Tongue (tissue), 2 donors: Measurements from ENCODE around the gene LCNL1. TPM values are rescaled to one million over a fixed set of nuclear protein-coding genes. Genes with fewer than 3 reads are reported as not detected.

Experiments used
- DNase-seq: peaks from one replicate; pipeline ENCODE4 v3.0.0-alpha.2; 2015
- total RNA-seq: library from RNA; depleted of rRNA; stranded (reverse); fragments of >200 nt; gene quantifications from one replicate; pipeline ENCODE4 v1.2.3, GENCODE V29; 2014

The LCNL1 gene
- total RNA-seq, 1 donor from 2014 or later: 0.31 TPM

GRCh38 chr9:136947028-136947891 lies 35.5 kb upstream of the LCNL1 start:
- DNase-seq: peak; percentile 56

- peak; percentile 59 for DNase-seq
These were observed 34.8 kb upstream of the LCNL1 start for GRCh38 chr9:136947955-136948510.

GRCh38 chr9:136949239-136949816 lies 33.5 kb upstream of the LCNL1 start:
- DNase-seq: no peak

- peak; percentile 94 for DNase-seq
These were observed 32.8 kb upstream of the LCNL1 start for GRCh38 chr9:136949817-136950655.

- no peak for DNase-seq
These were observed 32.0 kb upstream of the LCNL1 start for GRCh38 chr9:136950656-136951276.

- no peak for DNase-seq
These were observed 31.1 kb upstream of the LCNL1 start, which contains the start of gene LCN12 for GRCh38 chr9:136951541-136952320. TSS of gene LCN12 (plus strand) at chr9:136952273. CDS start at chr9:136952328, 55 bp downstream.

- DNase-seq: no peak
These were observed 30.4 kb upstream of the LCNL1 start for GRCh38 chr9:136952321-136952850.

GRCh38 chr9:136952876-136953770 lies 29.7 kb upstream of the LCNL1 start:
- DNase-seq: no peak

- DNase-seq: no peak
These were observed 29.0 kb upstream of the LCNL1 start for GRCh38 chr9:136953771-136954269.

GRCh38 chr9:136954270-136955083 lies 28.3 kb upstream of the LCNL1 start:
- DNase-seq: no peak

GRCh38 chr9:136955202-136955942 lies 27.4 kb upstream of the LCNL1 start:
- DNase-seq: no peak

- DNase-seq: no peak
These were observed 26.9 kb upstream of the LCNL1 start for GRCh38 chr9:136955943-136956335.

GRCh38 chr9:136956604-136957003 lies 26.2 kb upstream of the LCNL1 start:
- no peak for DNase-seq

- DNase-seq: no peak
These were observed 25.3 kb upstream of the LCNL1 start for GRCh38 chr9:136957461-136957860.

- DNase-seq: no peak
These were observed 24.9 kb upstream of the LCNL1 start for GRCh38 chr9:136957901-136958300.

- no peak for DNase-seq
These were observed 24.3 kb upstream of the LCNL1 start for GRCh38 chr9:136958473-136958872.

- DNase-seq: no peak
These were observed 23.6 kb upstream of the LCNL1 start for GRCh38 chr9:136958898-136959850.
